Amniotic epithelial cell (primary cell): ENCODE results near the gene MAN2B2.
A peak's percentile ranks its signal among the peaks of the same experiment; 100 is the strongest.
"Not testable (repeated sequence)": the region's sequence is repeated elsewhere in the genome, so short reads cannot be mapped to it uniquely, and the experiment has no call there.

Experiments used
- DNase-seq: peaks from one replicate; pipeline ENCODE4 v3.0.0-alpha.2; 2010; ENCODE audit warnings: low read depth

The MAN2B2 gene

GRCh38 chr4:6617246-6617645 is 42.3 kb downstream of the MAN2B2 start:
- DNase-seq, result no peak

- DNase-seq, result no peak
These were observed 43.6 kb downstream of the MAN2B2 start for GRCh38 chr4:6618386-6619115.

GRCh38 chr4:6619116-6619465 is 44.1 kb downstream of the MAN2B2 start:
- no peak for DNase-seq

GRCh38 chr4:6619466-6620255 is 44.7 kb downstream of the MAN2B2 start:
- DNase-seq, result no peak

- DNase-seq, result no peak
These were observed 45.3 kb downstream of the MAN2B2 start for GRCh38 chr4:6620296-6620695.

- DNase-seq, result no peak
These were observed 46.0 kb downstream of the MAN2B2 start for GRCh38 chr4:6620891-6621555.

GRCh38 chr4:6621556-6621927 is 46.6 kb downstream of the MAN2B2 start:
- DNase-seq, result no peak

GRCh38 chr4:6622744-6623143 is 47.8 kb downstream of the MAN2B2 start:
- no peak for DNase-seq

- no peak for DNase-seq
These were observed 50.3 kb downstream of the MAN2B2 start for GRCh38 chr4:6625256-6625655.

- DNase-seq, result no peak
These were observed 51.1 kb downstream of the MAN2B2 start for GRCh38 chr4:6626066-6626465.

GRCh38 chr4:6627832-6628231 is 52.8 kb downstream of the MAN2B2 start:
- DNase-seq, result no peak

- DNase-seq, result not testable (repeated sequence)
These were observed 53.5 kb downstream of the MAN2B2 start for GRCh38 chr4:6628484-6628883.

GRCh38 chr4:6632125-6632524 is 57.1 kb downstream of the MAN2B2 start:
- no peak for DNase-seq

GRCh38 chr4:6633091-6633906 is 58.3 kb downstream of the MAN2B2 start:
- peak; percentile 73 for DNase-seq

GRCh38 chr4:6634746-6635145 is 59.8 kb downstream of the MAN2B2 start:
- no peak for DNase-seq

- no peak for DNase-seq
These were observed 64.2 kb downstream of the MAN2B2 start for GRCh38 chr4:6639137-6639680.

- DNase-seq, result peak; percentile 93
These were observed 65.5 kb downstream of the MAN2B2 start, which contains the start of gene MRFAP1 for GRCh38 chr4:6640292-6641163. Gene MRFAP1, plus strand, starts transcription at chr4:6640685. Its CDS starts 178 bp downstream, at chr4:6640863.

GRCh38 chr4:6641164-6641970 is 66.4 kb downstream of the MAN2B2 start:
- peak; percentile 48 for DNase-seq

GRCh38 chr4:6641971-6642320 is 67.0 kb downstream of the MAN2B2 start:
- DNase-seq, result peak; percentile 17
